ENCODE results near the gene CAMSAP2.

Gene CAMSAP2

DNA sequence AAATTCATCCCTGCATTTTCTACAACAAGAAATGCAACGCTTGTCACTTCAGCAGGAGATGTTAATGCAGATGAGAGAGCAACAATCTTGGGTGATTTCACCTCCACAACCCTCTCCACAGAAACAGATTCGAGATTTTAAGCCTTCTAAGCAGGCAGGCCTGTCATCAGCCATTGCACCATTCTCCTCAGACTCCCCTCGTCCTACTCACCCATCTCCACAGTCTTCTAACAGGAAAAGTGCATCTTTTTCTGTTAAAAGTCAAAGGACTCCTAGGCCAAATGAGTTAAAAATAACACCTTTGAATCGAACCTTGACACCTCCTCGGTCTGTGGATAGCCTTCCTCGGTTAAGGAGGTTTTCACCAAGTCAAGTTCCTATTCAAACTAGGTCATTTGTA, 110.7 kb downstream of the CAMSAP2 start:
- DNase-seq: no peak

DNA sequence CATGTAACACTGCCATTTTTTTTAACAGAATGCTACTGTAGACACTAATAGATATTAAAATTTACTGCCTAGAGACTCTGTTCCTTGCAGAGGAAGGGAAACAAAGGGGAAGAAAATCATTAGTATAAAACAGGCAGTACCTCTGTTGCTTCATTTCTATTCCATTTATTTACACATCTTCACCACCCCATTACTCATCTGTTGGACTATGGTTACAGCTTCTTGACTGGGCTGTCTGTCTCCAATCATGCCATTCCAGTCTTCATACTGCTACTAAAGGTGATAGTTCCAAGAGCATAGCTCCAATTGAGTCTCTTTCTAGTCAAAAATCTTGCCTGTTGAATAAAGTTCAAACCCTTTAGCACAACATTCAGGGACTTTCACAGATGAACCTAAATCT, 111.9 kb downstream of the CAMSAP2 start:
- DNase-seq: no peak

DNA sequence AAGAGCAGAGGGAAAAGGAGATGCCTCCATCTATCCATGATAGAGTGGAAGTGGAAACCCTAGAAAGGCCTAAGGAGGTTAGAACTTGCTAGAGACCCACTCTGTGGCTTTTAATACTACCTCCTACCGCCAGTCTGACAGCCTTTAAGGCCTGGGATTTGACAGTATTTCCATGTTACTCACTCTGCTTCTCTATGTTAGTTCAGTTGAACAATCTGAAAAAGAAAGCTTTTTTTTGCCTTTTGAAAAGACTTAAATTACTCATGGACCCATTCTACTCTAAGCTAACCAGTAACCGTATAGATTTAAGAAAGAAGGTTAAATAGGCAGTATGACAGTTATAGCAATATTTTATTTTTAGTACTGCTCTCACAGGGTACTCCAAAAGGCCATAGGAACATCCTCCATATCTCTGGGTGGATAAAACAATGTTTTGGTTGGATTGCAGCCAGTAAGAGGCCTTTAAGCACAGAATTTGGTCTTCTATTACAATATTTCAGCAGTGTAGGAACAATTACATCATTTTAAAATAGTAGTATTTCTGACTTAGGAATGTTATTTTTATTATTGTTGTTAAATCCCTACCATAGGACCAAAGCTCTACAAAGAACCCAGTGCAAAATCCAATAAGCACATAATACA, 118.1 kb downstream of the CAMSAP2 start:
- DNase-seq: no peak

DNA sequence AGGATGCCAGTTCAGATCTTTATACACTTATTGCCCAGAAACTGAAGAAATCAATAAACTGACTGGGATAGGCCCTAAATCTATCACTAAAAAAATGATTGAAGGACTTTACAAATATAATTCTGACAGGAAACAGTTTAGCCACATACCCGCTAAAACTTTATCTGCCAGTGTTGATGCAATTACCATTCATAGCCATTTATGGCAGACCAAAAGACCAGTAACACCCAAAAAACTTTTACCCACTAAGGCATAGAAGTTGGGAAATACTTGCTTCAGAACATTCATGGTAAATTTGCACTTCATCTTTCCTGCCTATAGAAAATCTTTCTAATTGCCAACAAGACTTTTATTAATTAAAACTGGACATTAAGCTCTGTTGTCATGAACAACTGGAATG, 119.1 kb downstream of the CAMSAP2 start:
- DNase-seq: no peak

DNA sequence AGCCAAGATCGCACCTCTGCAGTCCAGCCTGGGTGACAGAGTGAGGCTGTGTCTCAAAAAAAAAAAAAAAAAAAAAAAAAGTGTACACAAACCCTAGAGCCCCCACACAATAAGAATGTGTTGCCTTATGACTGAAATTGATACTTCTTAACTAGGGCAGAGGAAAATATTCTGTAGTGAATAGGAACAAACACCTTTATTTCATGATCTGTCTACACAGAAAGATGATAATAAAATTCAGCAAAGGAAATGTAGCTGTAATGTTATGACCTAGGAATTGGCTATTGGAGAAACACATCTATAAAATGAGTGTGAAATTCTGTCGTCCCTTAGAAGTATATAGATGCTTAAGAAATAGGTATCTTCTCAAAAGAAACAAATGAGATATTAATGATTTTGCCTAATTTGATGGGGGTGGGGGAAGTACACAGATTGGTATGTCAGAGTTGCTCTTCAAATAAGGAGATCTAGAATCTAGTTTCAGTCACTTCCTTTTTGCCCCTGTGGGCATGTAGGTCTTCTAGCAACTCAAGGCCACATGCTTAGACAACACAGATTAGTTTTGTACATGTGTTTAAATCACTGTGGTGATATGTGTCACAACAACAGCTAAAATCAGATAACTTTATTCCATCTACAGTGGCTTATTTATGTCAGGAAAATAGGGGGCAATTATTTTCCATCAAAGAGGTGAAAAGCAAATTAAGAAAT, 123.4 kb downstream of the CAMSAP2 start:
- DNase-seq: no peak

DNA sequence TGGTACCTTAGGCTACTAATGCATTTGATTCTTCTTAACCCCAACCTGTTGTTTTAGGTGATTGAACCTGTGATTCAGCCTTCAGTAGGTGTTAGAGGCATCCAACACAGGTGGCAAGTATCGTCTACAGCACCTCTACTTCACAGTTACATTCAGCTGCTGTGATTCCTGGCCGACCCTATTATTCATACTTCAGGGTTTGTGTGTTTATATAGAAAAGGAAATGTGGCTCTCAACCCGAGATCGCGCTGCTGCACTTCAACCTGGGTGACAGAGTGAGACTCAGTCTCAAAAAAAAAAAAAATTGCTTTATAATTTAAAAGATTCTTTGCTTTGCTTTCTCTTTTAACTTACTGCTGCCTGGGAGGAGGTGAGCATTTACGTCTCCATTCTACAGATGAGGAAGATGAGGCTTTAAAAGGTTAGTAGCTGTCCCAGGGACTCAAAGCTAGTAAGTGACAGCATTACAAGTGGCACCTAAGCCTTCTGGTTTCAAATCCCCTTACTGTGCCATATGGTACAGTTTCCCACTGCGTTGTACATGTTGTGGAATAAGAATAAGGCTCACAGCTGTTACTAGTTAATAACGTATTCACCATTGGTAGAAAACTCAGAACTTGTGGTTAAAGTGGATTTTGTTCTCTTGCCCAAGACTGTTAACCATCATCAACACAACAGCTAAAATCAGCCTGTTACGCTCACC, 124.2 kb downstream of the CAMSAP2 start:
- no peak for DNase-seq

DNA sequence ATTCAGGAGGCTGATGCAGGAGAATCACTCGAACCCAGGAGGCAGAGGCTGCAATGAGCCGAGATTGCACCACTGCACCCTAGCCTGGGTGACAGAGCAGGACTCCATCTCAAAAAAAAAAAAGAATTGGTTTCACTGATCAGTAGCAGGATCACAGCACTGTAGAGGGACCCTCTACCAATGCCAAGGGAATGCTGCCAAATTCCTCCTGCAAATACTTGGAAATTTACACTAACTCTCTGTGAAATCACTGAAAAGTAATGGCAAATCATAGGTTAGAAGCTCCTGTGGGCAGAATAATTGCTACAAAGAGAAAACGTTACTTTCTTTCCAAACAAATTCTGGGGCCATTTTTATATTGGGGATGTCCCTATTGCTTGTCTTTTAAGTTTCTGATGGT, 127.4 kb downstream of the CAMSAP2 start:
- DNase-seq: no peak

DNA sequence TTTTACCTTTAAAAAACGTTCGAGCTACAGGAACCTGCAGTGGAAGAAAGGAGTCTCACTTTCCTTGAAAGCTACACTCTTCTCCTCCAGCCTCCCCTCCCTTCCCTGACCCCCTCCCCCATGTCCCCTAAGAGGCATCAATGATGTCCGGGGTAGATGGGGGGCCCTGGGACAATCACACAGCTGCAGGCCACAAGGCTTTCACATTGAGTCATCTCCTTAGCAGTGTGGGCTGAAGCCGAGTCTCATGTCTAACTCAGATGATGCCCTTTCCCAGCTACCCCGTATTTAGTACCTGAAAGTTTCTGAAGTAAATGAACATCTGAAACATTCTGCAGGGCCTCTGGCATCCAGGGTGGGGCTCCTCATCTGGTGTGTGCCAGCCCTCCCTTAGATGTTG, 127.8 kb downstream of the CAMSAP2 start:
- DNase-seq: no peak

DNA sequence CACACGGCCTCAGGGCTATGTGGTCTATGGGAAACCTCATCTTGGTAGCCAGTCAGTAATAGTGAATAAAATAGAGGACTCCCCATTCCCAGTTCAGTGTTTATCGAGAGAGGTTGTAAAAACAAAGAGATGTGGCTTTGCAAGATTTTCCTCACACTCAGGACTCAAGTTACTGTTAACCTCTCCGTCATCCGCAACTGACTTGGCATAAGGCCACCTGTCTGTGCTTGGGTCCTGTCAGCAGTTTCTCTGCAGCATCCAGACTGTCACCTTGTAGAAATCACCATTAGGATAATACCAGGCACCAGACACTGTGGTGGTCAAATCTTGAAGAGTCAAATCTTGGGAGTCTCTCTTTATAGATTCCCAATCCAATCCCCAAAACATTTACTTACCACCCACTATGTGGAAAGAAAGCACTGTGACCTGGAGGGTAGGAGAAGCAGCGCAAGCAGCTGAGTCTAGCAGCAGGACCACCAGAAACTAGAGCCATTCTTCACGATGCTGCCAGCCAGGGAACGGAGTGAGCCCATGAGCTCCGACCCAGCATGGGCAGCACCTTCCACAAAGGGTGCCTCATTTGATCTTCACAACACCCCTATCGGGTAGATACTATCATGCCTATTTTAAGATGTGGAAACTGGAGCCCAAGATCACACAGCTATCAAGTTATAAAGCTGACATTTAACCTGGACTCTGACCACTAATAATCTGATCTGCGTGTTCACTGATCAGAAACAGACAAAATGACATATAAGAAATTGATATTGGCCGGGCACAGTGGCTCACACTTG, 128.5 kb downstream of the CAMSAP2 start:
- no peak for DNase-seq

DNA sequence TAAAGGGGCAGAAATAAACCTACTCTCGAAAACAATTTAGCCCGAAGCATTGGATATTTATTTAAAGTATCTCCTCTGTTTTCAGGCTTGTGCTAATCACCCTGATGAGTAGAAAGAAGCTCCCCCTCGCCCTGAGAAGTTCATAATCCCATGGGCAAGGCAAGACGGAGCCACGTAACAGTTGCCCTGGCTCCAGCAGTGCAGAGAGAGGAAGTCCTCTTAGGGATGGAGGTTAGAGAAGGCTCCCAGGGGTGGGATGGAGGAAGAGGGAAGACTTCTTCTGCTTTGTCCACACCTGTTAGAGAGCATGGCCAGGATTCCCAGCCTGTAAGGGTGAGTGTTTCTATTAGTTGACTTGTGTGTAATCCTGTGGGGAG, 130.7 kb downstream of the CAMSAP2 start:
- DNase-seq: no peak

DNA sequence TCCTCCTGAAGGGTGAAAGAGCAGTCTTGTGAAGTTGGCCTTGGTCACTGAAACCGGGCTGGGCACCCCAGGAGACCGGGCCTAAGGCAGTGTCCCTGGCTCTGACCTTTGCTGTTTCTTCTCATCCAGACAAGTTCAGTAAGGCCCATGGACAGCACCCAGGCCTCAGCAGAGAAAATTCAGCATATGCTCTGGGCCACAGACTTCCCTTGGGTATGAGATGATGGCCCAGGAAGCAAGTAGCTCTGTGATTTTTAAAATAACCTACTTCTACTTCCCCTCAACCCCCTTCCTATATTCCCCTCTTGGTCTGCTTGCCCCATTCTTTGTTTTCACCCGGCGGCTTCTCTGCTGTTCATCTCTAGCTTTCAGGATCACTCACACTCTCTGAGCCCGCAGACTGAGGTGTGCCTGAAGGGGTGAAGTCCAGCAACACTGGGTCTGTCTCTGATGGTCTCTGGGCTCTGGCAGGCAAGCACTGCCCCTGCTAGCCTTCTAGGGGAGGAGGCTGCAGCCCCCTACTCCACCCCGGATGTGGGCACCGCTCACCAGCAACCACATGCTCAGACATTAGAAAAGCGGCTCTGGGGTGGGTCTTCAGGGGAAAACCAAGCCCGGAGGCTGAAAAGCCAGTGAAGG, 131.2 kb downstream of the CAMSAP2 start:
- no peak for DNase-seq

DNA sequence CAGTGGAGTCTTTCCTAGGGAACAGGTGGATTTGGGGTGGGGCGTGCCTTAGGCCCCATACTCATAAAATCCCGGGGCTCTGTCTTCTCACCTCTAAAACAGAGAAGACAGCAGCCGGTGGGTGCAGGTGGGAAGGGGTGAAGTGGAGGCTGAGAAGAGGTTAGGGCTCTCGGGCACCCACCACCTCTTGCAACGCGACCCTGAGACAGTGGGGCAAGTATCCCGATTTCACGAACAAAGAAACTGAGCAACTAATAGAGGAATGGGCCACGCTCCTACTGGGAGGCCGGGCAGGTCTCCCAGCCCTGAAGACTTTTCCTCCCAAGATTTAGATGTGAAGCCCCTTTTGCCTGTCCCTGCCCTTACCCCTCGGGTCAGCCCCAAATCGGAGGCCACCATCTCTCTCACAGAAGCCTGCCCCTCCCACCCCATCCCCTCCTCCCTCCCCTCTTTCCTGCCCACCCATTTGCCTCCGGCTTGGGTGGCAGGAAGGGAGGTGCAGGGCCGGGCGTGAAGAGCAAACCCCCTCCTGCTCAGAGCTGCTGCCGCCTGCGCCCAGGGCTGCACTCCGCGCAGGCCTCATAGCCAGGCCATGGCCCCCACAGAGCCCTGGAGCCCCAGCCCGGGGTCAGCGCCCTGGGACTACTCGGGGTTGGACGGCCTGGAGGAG, 133.9 kb downstream of the CAMSAP2 start, which contains the start of gene GPR25:
Gene GPR25 (plus strand): TSS at position 536 of the 670 bp plus-strand sequence. CDS start 57 bp downstream, at position 593.
- no peak for DNase-seq

DNA sequence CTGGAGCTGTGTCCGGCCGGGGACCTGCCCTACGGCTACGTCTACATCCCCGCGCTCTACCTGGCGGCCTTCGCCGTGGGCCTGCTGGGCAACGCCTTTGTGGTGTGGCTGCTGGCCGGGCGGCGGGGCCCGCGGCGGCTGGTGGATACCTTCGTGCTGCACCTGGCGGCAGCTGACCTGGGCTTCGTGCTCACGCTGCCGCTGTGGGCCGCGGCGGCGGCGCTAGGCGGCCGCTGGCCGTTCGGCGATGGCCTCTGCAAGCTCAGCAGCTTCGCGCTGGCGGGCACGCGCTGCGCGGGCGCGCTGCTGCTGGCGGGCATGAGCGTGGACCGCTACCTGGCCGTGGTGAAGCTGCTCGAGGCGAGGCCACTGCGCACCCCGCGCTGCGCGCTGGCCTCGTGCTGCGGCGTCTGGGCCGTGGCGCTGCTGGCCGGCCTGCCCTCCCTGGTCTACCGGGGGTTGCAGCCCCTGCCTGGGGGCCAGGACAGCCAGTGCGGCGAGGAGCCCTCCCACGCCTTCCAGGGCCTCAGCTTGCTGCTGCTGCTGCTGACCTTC, 134.5 kb downstream of the CAMSAP2 start:
- DNase-seq: no peak

DNA sequence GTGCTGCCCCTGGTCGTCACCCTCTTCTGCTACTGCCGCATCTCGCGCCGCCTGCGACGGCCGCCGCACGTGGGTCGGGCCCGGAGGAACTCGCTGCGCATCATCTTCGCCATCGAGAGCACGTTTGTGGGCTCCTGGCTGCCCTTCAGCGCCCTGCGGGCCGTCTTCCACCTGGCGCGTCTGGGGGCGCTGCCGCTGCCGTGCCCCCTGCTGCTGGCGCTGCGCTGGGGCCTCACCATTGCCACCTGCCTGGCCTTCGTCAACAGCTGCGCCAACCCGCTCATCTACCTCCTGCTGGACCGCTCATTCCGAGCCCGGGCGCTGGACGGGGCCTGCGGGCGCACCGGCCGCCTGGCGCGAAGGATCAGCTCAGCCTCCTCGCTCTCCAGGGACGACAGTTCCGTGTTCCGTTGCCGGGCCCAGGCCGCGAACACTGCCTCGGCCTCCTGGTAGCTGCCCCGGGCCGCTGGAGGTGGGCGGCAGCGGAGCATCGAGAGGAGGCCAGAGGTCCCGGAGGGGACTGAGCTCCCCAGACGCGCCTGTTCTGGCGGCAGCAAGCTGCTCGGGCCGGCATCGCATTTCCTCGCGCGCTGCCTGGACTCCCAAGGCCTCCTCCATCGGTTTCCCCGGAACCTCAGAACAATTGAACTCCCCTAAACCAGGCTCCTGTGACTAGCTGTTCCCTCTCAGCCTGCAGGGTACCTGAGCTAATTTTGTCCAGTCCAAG, 135.1 kb downstream of the CAMSAP2 start:
- no peak for DNase-seq

DNA sequence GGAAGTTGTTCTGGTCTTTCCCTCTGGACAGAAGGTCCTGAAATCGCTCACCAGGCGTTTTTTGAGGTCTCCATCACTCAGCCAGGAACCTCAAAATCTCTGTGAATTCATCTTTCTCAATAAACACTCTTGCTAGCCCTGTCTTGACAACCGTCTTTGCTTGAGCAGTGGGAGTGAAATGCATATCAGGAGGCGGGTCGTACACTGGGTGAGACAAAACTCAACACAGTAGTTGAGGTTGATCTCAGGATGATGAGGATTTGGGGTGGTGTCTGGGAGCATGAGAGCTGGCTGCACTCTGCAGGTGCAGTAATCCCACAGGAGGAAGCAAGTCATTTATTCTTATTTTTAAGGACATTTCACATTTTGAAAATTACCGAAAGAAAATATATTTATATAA, 136.0 kb downstream of the CAMSAP2 start:
- no peak for DNase-seq

DNA sequence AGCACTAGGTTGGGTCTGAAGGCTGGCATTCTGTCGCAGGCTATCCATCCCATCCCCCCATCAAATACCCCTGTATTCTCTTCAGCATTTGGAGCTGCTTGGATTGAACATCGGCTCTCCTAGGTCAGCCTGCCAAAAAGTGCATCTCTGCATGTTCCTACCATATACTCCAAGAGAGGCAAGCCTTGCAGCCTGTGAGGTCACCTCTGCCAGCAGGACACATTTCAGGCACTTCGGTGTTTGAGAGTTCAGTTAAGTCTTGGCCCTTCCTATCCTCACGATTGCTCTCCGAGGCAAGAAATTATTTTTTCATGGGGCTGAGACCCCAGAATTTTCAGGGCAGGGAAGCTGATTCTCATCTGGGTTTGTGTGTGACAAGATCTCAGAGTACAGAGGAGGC, 136.7 kb downstream of the CAMSAP2 start:
- DNase-seq: no peak

DNA sequence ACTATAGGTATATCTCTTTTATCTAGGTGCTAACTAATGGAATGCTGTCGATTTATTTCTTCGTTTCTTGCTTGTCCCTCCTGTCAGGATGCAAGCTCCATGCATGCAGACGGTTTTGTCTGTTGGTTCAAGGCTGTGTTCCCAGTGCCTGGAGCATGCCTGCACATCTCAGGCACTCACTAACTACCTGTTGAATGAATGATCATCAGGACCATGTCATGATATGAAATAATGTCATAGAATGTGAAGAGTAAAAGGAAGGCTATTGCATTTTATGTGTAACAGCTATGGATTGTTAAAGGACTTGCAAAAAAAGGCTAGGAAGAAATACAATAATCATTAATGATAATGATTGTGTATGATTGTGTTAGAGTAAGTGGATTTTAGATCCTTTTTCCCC, 138.3 kb downstream of the CAMSAP2 start:
- no peak for DNase-seq

DNA sequence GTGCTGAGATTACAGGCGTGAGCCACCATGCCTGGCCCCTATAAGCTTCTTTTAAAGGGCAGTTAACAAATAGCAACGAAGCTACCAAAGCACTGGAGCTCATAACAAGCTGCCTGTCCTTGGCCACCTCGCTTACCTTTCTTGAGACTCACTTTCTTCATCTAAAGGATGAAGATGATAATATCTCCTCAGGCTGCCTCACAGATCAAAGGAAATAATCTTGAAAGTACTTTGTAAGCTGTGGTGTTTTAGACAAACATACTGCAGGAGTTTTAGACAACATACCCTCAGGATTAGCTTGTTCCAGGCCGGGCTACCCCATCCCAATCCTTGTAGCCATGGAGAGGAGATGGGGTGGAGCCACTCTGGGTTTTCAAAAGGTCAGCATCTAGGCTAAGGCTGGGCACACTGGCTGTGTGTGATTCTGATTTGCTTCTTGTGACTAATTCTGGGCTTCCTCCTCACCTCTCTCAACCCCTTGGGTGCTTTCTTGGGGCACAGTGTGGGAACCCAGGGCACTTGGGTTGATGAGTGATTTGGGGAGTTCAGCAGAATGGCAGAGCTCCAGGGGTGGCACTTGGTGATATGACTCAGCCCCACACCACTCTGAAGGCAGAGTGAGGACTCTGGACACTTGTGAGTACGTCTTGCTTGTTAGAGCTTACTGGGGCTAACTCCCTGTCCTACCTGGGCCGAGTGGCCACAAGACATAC, 139.3 kb downstream of the CAMSAP2 start:
- no peak for DNase-seq

DNA sequence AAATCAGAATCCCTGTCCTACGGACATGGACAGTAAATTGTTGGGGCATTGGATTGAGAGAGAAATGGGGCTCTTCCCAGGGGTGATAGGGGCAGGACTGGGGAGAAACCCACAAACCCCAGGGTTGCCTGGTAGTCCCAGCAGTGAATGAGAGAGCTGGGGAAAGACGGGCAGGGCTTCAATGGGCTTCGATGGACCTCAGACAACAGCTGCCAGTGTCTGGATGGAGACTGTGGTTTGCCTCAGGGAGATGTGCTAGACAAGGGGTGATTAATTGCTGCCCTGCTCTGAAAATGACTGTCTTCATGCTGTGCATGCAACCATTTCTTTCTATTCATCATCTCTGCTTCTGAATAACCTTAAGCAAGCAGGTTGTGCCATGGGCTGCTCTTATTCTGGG, 141.5 kb downstream of the CAMSAP2 start:
- no peak for DNase-seq

DNA sequence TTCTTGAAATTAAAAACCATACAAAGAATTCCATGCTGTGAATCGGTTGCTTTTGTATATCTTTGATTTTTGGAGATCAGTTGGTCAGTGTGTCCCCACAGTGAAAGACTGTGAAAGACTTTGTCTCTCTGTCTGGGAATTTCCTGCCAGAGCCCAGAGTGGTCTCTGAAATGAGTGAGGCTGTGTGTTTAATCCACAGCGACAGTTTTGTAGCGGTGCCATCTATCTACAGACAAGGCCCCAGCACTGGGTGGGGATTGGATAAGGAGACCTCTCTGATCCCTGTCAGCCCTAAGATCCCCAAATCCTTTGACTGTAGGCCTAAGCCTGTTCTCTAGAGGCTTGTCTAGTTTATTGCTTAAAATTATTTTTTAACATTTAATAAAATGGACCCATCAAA, 144.4 kb downstream of the CAMSAP2 start:
- no peak for DNase-seq
